HEK293 (cell line): Measurements from ENCODE around the gene DNAI7.

Source experiments
- CTCF ChIA-PET: fragments of 350-600 bp; formaldehyde crosslinking; extraction: SDS; loops from one replicate; lab custom pipeline; 2021; ENCODE audit warnings: antibody characterized with exemption; lab: Yijun Ruan, JAX
- POLR2A ChIA-PET: fragments of 300-600 bp; formaldehyde crosslinking; extraction: SDS; loops from one replicate; lab custom pipeline; 2020; ENCODE audit warnings: antibody characterized with exemption, inconsistent platforms; lab: Yijun Ruan, JAX
- H3K27ac ChIP-seq: fragments of 200-500 bp; sonication (Bioruptor generic); 2 replicates; pipeline ENCODE4 v1.5.1; 2014; ENCODE audit warnings: low read depth, low read length, control low read depth, inconsistent platforms; ENCODE audit errors: extremely low read depth
- H3K36me3 ChIP-seq, 2 experiments: fragments of 200-500 bp in 1 of 2; sonication (Bioruptor generic) in 1 of 2; 1 replicate in 1 of 2; 2 replicates in 1 of 2; pipeline ENCODE4 v1.5.1; 2014 to 2017; ENCODE audit warnings: inconsistent platforms in 2 of 2, low read length in 2 of 2; ENCODE audit not compliant: control insufficient read depth in 2 of 2, insufficient read depth in 1 of 2
- H3K4me1 ChIP-seq: fragments of 200-500 bp; sonication (Bioruptor generic); 2 replicates; pipeline ENCODE4 v1.5.1; 2014; ENCODE audit warnings: mild to moderate bottlenecking, low read length, inconsistent platforms; ENCODE audit not compliant: control insufficient read depth, insufficient read depth
- H3K4me3 ChIP-seq: 2 replicates; pipeline ENCODE4 v1.5.1; 2011; ENCODE audit warnings: low read depth, mild to moderate bottlenecking, control low read depth, low read length, moderate library complexity
- H3K9me3 ChIP-seq: fragments of 200-500 bp; sonication (Bioruptor generic); 2 replicates; pipeline ENCODE4 v1.5.1; 2014; ENCODE audit warnings: low read depth, low read length, inconsistent platforms; ENCODE audit not compliant: control insufficient read depth, insufficient read depth
- IKZF3 ChIP-seq: fragments of 450-650 bp; IDR thresholded peaks from 2 replicates; pipeline ENCODE4 v1.5.0; 2018; ENCODE audit warnings: missing biosample characterization, mild to moderate bottlenecking, missing genetic modification characterization, moderate library complexity
- MEIS1 ChIP-seq: sonication (generic); formaldehyde crosslinking; IDR thresholded peaks from 2 replicates; pipeline ENCODE4 v1.8.1; 2022; ENCODE audit warnings: missing genetic modification reagents, mild to moderate bottlenecking, borderline replicate concordance
- MYNN ChIP-seq: fragments of 450-650 bp; formaldehyde crosslinking; IDR thresholded peaks from 2 replicates; pipeline ENCODE4 v1.5.1; 2016; ENCODE audit warnings: missing biosample characterization, missing genetic modification characterization, borderline replicate concordance
- SALL2 ChIP-seq: fragments of 450-650 bp; formaldehyde crosslinking; IDR thresholded peaks from 2 replicates; pipeline ENCODE4 v1.5.0; 2017; ENCODE audit warnings: missing biosample characterization, mild to moderate bottlenecking, missing genetic modification characterization, borderline replicate concordance
- SP7 ChIP-seq: fragments of 450-650 bp; formaldehyde crosslinking; IDR thresholded peaks from 2 replicates; pipeline ENCODE4 v1.5.1; 2016; ENCODE audit warnings: missing biosample characterization, missing genetic modification characterization
- TCF7L2 ChIP-seq: IDR thresholded peaks from 2 replicates; pipeline ENCODE4 v1.6.1; 2011; ENCODE audit warnings: low read depth, mild to moderate bottlenecking, inconsistent platforms, low read length, moderate library complexity, borderline replicate concordance
- ZBTB1 ChIP-seq: fragments of 450-650 bp; formaldehyde crosslinking; IDR thresholded peaks from 2 replicates; pipeline ENCODE4 v1.5.1; 2016; ENCODE audit warnings: missing biosample characterization, missing genetic modification characterization
- ZBTB17 ChIP-seq: fragments of 450-650 bp; formaldehyde crosslinking; IDR thresholded peaks from 2 replicates; pipeline ENCODE4 v1.5.1; 2016; ENCODE audit warnings: missing biosample characterization, missing genetic modification characterization
- ZBTB21 ChIP-seq: fragments of 450-650 bp; formaldehyde crosslinking; IDR thresholded peaks from 2 replicates; pipeline ENCODE4 v1.5.1; 2017; ENCODE audit warnings: missing biosample characterization, missing genetic modification characterization
- ZEB2 ChIP-seq: fragments of 450-650 bp; formaldehyde crosslinking; IDR thresholded peaks from 2 replicates; pipeline ENCODE4 v1.5.1; 2016; ENCODE audit warnings: missing biosample characterization, missing genetic modification characterization
- ZNF132 ChIP-seq: fragments of 450-650 bp; formaldehyde crosslinking; IDR thresholded peaks from 2 replicates; pipeline ENCODE4 v1.5.1; 2017; ENCODE audit warnings: missing biosample characterization, missing genetic modification characterization, borderline replicate concordance
- ZNF2 ChIP-seq: fragments of 450-650 bp; formaldehyde crosslinking; IDR thresholded peaks from 2 replicates; pipeline ENCODE4 v1.5.1; 2016; ENCODE audit warnings: missing biosample characterization, missing genetic modification characterization
- ZNF23 ChIP-seq: fragments of 450-650 bp; formaldehyde crosslinking; IDR thresholded peaks from 2 replicates; pipeline ENCODE4 v1.5.1; 2016; ENCODE audit warnings: missing biosample characterization, missing genetic modification characterization, borderline replicate concordance
- ZNF24 ChIP-seq: fragments of 450-650 bp; formaldehyde crosslinking; IDR thresholded peaks from 2 replicates; pipeline ENCODE4 v1.5.1; 2016; ENCODE audit warnings: missing biosample characterization, missing genetic modification characterization
- ZNF266 ChIP-seq: fragments of 450-650 bp; formaldehyde crosslinking; IDR thresholded peaks from 2 replicates; pipeline ENCODE4 v1.5.1; 2016; ENCODE audit warnings: missing biosample characterization, missing genetic modification characterization, low read depth
- ZNF335 ChIP-seq: fragments of 450-650 bp; formaldehyde crosslinking; conservative IDR thresholded peaks from 2 replicates; pipeline ENCODE4 v1.5.1; 2016; ENCODE audit warnings: missing biosample characterization, missing genetic modification characterization
- ZNF394 ChIP-seq: fragments of 450-650 bp; formaldehyde crosslinking; IDR thresholded peaks from 2 replicates; pipeline ENCODE4 v1.5.1; 2016; ENCODE audit warnings: missing biosample characterization, missing genetic modification characterization, mild to moderate bottlenecking, moderate library complexity, borderline replicate concordance
- ZNF561 ChIP-seq: fragments of 450-650 bp; IDR thresholded peaks from 2 replicates; pipeline ENCODE4 v1.5.1; 2018; ENCODE audit warnings: missing biosample characterization, missing genetic modification characterization, borderline replicate concordance
- ZNF585B ChIP-seq: fragments of 450-650 bp; formaldehyde crosslinking; IDR thresholded peaks from 2 replicates; pipeline ENCODE4 v1.5.1; 2016; ENCODE audit warnings: missing biosample characterization, missing genetic modification characterization
- ZNF747 ChIP-seq: fragments of 450-650 bp; formaldehyde crosslinking; IDR thresholded peaks from 2 replicates; pipeline ENCODE4 v1.5.1; 2016; ENCODE audit warnings: missing biosample characterization, missing genetic modification characterization
- ZNF791 ChIP-seq: fragments of 450-650 bp; formaldehyde crosslinking; IDR thresholded peaks from 2 replicates; pipeline ENCODE4 v1.5.1; 2016; ENCODE audit warnings: missing biosample characterization, missing genetic modification characterization
- ZNF792 ChIP-seq: fragments of 450-650 bp; formaldehyde crosslinking; IDR thresholded peaks from 2 replicates; pipeline ENCODE4 v1.5.1; 2016; ENCODE audit warnings: missing biosample characterization, missing genetic modification characterization
- TF ChIP-seq, protein P1 (sequence below): fragments of 450-650 bp; formaldehyde crosslinking; IDR thresholded peaks from 2 replicates; pipeline ENCODE4 v1.5.1; 2016; ENCODE audit warnings: missing biosample characterization, missing genetic modification characterization
- TF ChIP-seq, protein P2 (sequence below): fragments of 450-650 bp; formaldehyde crosslinking; IDR thresholded peaks from 2 replicates; pipeline ENCODE4; 2016; ENCODE audit warnings: missing biosample characterization, missing genetic modification characterization
- TF ChIP-seq, protein P3 (sequence below): fragments of 450-650 bp; formaldehyde crosslinking; IDR thresholded peaks from 2 replicates; pipeline ENCODE4 v1.5.1; 2016; ENCODE audit warnings: missing biosample characterization, missing genetic modification characterization, borderline replicate concordance

DNAI7 gene

DNA sequence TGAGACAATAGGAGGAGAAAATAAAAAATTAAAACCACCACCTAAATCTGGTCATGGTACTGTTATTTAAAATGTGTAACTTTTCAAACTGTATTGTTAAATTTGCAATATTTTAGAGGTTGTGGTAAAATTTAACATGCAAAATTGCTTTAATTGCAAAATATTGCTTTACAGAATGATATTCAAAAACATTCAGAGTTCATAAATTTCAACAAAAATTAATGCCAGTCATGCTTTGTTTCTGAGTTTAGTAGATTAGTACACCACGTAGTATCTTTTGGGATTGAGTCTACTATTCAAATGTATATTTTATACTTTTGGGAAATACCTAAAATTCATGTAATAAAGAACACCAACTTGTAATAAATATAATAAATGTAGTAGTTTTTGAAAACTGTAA, 18.4 kb upstream of the DNAI7 start:
- H3K36me3 ChIP-seq: peaks cover 13 to 14% of the 10 kb centered on the region in 2 experiments
- POLR2A ChIA-PET: no interaction called here

DNA sequence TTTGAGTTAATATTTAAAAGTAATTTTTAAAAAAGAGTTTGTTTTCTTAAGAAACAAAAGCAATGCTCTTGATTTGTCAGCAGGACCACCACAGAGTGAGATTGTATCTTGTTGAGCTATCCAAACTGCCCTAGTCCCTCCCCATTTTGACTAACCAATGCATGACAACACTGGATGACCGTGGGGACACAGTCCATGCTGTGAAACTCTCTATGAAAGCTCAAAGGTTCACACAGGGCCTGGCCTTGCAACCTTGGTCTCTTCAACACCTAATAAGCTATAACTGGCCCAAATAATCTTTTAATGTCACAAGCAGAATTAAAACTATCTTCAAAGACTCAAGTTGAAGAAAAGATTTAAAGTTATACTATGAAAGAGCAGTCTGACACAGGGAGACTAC, 13.6 kb upstream of the DNAI7 start:
- POLR2A ChIA-PET: no interaction called here

More for the DNA sequence above, 18.4 kb upstream of the DNAI7 start:
- CTCF ChIA-PET: interaction anchor here (1.3 kb wide), 1 partner anchor 154 kb away, joined by 3 read pairs; no protein-coding TSS in a partner anchor
- no peak for TF ChIP-seq ZNF23 (tag by site-specific recombination)
- TF ChIP-seq ZNF2 (tag by site-specific recombination): no peak
- TF ChIP-seq ZEB2 (tag by site-specific recombination): no peak
- no peak for TF ChIP-seq TCF7L2
- no peak for TF ChIP-seq ZNF585B (tag by site-specific recombination)
- TF ChIP-seq ZBTB21: no peak
- TF ChIP-seq ZNF266 (tag by site-specific recombination): no peak
- TF ChIP-seq, protein P1, sequence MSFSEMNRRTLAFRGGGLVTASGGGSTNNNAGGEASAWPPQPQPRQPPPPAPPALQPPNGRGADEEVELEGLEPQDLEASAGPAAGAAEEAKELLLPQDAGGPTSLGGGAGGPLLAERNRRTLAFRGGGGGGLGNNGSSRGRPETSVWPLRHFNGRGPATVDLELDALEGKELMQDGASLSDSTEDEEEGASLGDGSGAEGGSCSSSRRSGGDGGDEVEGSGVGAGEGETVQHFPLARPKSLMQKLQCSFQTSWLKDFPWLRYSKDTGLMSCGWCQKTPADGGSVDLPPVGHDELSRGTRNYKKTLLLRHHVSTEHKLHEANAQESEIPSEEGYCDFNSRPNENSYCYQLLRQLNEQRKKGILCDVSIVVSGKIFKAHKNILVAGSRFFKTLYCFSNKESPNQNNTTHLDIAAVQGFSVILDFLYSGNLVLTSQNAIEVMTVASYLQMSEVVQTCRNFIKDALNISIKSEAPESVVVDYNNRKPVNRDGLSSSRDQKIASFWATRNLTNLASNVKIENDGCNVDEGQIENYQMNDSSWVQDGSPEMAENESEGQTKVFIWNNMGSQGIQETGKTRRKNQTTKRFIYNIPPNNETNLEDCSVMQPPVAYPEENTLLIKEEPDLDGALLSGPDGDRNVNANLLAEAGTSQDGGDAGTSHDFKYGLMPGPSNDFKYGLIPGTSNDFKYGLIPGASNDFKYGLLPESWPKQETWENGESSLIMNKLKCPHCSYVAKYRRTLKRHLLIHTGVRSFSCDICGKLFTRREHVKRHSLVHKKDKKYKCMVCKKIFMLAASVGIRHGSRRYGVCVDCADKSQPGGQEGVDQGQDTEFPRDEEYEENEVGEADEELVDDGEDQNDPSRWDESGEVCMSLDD: no peak
- TF ChIP-seq ZBTB1 (tag by site-specific recombination): no peak
- TF ChIP-seq IKZF3: no peak
- no peak for TF ChIP-seq ZNF792 (tag by site-specific recombination)
- no peak for TF ChIP-seq SALL2 (tag by site-specific recombination)
- TF ChIP-seq SP7: no peak
- TF ChIP-seq, protein P2, sequence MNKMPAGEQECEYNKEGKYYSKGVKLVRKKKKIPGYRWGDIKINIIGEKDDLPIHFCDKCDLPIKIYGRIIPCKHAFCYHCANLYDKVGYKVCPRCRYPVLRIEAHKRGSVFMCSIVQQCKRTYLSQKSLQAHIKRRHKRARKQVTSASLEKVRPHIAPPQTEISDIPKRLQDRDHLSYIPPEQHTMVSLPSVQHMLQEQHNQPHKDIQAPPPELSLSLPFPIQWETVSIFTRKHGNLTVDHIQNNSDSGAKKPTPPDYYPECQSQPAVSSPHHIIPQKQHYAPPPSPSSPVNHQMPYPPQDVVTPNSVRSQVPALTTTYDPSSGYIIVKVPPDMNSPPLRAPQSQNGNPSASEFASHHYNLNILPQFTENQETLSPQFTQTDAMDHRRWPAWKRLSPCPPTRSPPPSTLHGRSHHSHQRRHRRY (tag by site-specific recombination): no peak
- TF ChIP-seq ZNF335 (tag by site-specific recombination): no peak
- no peak for TF ChIP-seq ZBTB17 (tag by site-specific recombination)
- H3K4me3 ChIP-seq: no peak overlapping the region
- H3K27ac ChIP-seq: no peak overlapping the region
- H3K4me1 ChIP-seq: no peaks in the 10 kb centered on the region
- no peaks in the 10 kb centered on the region for H3K9me3 ChIP-seq

More for the DNA sequence above, 13.6 kb upstream of the DNAI7 start:
- H3K36me3 ChIP-seq: peaks cover 24 to 35% of the 10 kb centered on the region in 2 experiments
- no peak overlapping the region for H3K27ac ChIP-seq
- CTCF ChIA-PET: no interaction called here
- no peaks in the 10 kb centered on the region for H3K4me1 ChIP-seq
- no peak overlapping the region for H3K4me3 ChIP-seq
- H3K9me3 ChIP-seq: no peaks in the 10 kb centered on the region
- no peak for TF ChIP-seq ZNF561
- no peak for TF ChIP-seq MYNN (tag by site-specific recombination)
- TF ChIP-seq ZNF132 (tag by site-specific recombination): no peak
- no peak for TF ChIP-seq SP7
- no peak for TF ChIP-seq ZNF24 (tag by site-specific recombination)
- no peak for TF ChIP-seq ZNF394 (tag by site-specific recombination)
- TF ChIP-seq MEIS1 (CRISPR knock-in tag): no peak
- TF ChIP-seq, protein P3, sequence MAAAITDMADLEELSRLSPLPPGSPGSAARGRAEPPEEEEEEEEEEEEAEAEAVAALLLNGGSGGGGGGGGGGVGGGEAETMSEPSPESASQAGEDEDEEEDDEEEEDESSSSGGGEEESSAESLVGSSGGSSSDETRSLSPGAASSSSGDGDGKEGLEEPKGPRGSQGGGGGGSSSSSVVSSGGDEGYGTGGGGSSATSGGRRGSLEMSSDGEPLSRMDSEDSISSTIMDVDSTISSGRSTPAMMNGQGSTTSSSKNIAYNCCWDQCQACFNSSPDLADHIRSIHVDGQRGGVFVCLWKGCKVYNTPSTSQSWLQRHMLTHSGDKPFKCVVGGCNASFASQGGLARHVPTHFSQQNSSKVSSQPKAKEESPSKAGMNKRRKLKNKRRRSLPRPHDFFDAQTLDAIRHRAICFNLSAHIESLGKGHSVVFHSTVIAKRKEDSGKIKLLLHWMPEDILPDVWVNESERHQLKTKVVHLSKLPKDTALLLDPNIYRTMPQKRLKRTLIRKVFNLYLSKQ (tag by site-specific recombination): no peak
- TF ChIP-seq ZNF747: no peak
- TF ChIP-seq ZBTB1 (tag by site-specific recombination): no peak
- no peak for TF ChIP-seq ZNF791 (tag by site-specific recombination)
